ENCODE results near the gene NUP205.

The NUP205 gene

DNA sequence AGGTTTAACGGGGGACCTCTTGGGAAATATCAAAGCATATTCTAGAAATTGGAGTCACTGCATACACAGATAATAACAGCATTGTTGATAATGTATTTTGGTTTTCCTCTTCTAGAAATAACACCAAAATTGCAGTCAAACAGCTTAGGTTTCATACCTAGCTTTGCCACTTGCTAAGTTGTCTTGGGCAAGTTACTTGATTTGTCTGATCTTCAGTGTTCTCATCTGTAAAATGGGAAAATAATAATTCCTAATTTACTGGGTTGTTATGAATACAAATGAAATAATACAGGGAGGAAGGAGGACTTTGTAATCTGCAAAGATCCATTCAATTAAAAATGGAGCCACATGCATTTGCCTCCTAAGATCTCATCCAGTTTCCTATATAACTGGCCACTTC is 20.3 kb upstream of the NUP205 start (continued):
- TF ChIP-seq ZNF274 (IDR thresholded peaks at IDR 0.05; ENCODE audit: low read length), result no peak
- TF ChIP-seq ZNF274 (tag by site-specific recombination; IDR thresholded peaks at IDR 0.05; ENCODE audit: borderline replicate concordance), result no peak
- no peak for TF ChIP-seq ZSCAN30 (tag by site-specific recombination; IDR thresholded peaks at IDR 0.05)
- TF ChIP-seq ZBTB1 (tag by site-specific recombination; IDR thresholded peaks at IDR 0.05), result no peak

- CTCF ChIA-PET, result interaction anchor here (0.6 kb wide), 1 partner anchor 22 kb away, joined by 3 read pairs; no protein-coding TSS in a partner anchor
- Histone ChIP-seq H3K36me3 (ENCODE audit: control insufficient read depth in 2 of 2, insufficient read depth in 1 of 2, low read length in 2 of 2) (no peaks in the 10 kb centered on the region), H3K4me1 (ENCODE audit: control insufficient read depth, insufficient read depth, low read length) (no peaks in the 10 kb centered on the region), H3K4me3 (ENCODE audit: low read depth, low read length) (no peak overlapping the region), H3K27ac (ENCODE audit: extremely low read depth, low read depth, low read length) (no peak overlapping the region), H3K9me3 (ENCODE audit: control insufficient read depth, insufficient read depth, low read depth, low read length) (no peaks in the 10 kb centered on the region)
- POLR2A ChIA-PET, result no interaction called here
- TF ChIP-seq ZNF37A (tag by site-specific recombination; IDR thresholded peaks at IDR 0.05) (no peak), ZIC2 (tag by site-specific recombination; IDR thresholded peaks at IDR 0.05) (no peak), BCL11B (tag by site-specific recombination; IDR thresholded peaks at IDR 0.05; ENCODE audit: low read depth) (no peak), ZNF776 (tag by site-specific recombination; IDR thresholded peaks at IDR 0.05; ENCODE audit: borderline replicate concordance) (no peak)
Observed at GRCh38 chr7:135537905-135538304, 19.8 kb upstream of the NUP205 start.

- Histone ChIP-seq H3K27ac (ENCODE audit: extremely low read depth, low read depth, low read length) (no peak overlapping the region), H3K4me1 (ENCODE audit: control insufficient read depth, insufficient read depth, low read length) (no peaks in the 10 kb centered on the region), H3K9me3 (ENCODE audit: control insufficient read depth, insufficient read depth, low read depth, low read length) (no peaks in the 10 kb centered on the region), H3K4me3 (ENCODE audit: low read depth, low read length) (no peak overlapping the region), H3K36me3 (ENCODE audit: control insufficient read depth in 2 of 2, insufficient read depth in 1 of 2, low read length in 2 of 2) (no peaks in the 10 kb centered on the region)
- POLR2A ChIA-PET, result interaction anchor here (0.6 kb wide), 1 partner anchor 12 kb away, joined by 8 read pairs; no protein-coding TSS in a partner anchor
- TF ChIP-seq, protein P1, sequence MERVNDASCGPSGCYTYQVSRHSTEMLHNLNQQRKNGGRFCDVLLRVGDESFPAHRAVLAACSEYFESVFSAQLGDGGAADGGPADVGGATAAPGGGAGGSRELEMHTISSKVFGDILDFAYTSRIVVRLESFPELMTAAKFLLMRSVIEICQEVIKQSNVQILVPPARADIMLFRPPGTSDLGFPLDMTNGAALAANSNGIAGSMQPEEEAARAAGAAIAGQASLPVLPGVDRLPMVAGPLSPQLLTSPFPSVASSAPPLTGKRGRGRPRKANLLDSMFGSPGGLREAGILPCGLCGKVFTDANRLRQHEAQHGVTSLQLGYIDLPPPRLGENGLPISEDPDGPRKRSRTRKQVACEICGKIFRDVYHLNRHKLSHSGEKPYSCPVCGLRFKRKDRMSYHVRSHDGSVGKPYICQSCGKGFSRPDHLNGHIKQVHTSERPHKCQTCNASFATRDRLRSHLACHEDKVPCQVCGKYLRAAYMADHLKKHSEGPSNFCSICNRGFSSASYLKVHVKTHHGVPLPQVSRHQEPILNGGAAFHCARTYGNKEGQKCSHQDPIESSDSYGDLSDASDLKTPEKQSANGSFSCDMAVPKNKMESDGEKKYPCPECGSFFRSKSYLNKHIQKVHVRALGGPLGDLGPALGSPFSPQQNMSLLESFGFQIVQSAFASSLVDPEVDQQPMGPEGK (tag by site-specific recombination; IDR thresholded peaks at IDR 0.05), result no peak
- TF ChIP-seq ZNF629 (tag by site-specific recombination; IDR thresholded peaks at IDR 0.05), result no peak
- no peak for TF ChIP-seq ZNF146 (tag by site-specific recombination; IDR thresholded peaks at IDR 0.05)
- TF ChIP-seq, protein P2, sequence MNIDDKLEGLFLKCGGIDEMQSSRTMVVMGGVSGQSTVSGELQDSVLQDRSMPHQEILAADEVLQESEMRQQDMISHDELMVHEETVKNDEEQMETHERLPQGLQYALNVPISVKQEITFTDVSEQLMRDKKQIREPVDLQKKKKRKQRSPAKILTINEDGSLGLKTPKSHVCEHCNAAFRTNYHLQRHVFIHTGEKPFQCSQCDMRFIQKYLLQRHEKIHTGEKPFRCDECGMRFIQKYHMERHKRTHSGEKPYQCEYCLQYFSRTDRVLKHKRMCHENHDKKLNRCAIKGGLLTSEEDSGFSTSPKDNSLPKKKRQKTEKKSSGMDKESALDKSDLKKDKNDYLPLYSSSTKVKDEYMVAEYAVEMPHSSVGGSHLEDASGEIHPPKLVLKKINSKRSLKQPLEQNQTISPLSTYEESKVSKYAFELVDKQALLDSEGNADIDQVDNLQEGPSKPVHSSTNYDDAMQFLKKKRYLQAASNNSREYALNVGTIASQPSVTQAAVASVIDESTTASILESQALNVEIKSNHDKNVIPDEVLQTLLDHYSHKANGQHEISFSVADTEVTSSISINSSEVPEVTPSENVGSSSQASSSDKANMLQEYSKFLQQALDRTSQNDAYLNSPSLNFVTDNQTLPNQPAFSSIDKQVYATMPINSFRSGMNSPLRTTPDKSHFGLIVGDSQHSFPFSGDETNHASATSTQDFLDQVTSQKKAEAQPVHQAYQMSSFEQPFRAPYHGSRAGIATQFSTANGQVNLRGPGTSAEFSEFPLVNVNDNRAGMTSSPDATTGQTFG (tag by site-specific recombination; IDR thresholded peaks at IDR 0.05; ENCODE audit: borderline replicate concordance), result no peak
- TF ChIP-seq GLI4 (tag by site-specific recombination; IDR thresholded peaks at IDR 0.05), result no peak
- no peak for TF ChIP-seq ZNF843 (tag by site-specific recombination; IDR thresholded peaks at IDR 0.05)
- TF ChIP-seq, protein P3, sequence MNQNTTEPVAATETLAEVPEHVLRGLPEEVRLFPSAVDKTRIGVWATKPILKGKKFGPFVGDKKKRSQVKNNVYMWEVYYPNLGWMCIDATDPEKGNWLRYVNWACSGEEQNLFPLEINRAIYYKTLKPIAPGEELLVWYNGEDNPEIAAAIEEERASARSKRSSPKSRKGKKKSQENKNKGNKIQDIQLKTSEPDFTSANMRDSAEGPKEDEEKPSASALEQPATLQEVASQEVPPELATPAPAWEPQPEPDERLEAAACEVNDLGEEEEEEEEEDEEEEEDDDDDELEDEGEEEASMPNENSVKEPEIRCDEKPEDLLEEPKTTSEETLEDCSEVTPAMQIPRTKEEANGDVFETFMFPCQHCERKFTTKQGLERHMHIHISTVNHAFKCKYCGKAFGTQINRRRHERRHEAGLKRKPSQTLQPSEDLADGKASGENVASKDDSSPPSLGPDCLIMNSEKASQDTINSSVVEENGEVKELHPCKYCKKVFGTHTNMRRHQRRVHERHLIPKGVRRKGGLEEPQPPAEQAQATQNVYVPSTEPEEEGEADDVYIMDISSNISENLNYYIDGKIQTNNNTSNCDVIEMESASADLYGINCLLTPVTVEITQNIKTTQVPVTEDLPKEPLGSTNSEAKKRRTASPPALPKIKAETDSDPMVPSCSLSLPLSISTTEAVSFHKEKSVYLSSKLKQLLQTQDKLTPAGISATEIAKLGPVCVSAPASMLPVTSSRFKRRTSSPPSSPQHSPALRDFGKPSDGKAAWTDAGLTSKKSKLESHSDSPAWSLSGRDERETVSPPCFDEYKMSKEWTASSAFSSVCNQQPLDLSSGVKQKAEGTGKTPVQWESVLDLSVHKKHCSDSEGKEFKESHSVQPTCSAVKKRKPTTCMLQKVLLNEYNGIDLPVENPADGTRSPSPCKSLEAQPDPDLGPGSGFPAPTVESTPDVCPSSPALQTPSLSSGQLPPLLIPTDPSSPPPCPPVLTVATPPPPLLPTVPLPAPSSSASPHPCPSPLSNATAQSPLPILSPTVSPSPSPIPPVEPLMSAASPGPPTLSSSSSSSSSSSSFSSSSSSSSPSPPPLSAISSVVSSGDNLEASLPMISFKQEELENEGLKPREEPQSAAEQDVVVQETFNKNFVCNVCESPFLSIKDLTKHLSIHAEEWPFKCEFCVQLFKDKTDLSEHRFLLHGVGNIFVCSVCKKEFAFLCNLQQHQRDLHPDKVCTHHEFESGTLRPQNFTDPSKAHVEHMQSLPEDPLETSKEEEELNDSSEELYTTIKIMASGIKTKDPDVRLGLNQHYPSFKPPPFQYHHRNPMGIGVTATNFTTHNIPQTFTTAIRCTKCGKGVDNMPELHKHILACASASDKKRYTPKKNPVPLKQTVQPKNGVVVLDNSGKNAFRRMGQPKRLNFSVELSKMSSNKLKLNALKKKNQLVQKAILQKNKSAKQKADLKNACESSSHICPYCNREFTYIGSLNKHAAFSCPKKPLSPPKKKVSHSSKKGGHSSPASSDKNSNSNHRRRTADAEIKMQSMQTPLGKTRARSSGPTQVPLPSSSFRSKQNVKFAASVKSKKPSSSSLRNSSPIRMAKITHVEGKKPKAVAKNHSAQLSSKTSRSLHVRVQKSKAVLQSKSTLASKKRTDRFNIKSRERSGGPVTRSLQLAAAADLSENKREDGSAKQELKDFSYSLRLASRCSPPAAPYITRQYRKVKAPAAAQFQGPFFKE (tag by site-specific recombination; IDR thresholded peaks at IDR 0.05; ENCODE audit: borderline replicate concordance), result no peak
- TF ChIP-seq, protein P4, sequence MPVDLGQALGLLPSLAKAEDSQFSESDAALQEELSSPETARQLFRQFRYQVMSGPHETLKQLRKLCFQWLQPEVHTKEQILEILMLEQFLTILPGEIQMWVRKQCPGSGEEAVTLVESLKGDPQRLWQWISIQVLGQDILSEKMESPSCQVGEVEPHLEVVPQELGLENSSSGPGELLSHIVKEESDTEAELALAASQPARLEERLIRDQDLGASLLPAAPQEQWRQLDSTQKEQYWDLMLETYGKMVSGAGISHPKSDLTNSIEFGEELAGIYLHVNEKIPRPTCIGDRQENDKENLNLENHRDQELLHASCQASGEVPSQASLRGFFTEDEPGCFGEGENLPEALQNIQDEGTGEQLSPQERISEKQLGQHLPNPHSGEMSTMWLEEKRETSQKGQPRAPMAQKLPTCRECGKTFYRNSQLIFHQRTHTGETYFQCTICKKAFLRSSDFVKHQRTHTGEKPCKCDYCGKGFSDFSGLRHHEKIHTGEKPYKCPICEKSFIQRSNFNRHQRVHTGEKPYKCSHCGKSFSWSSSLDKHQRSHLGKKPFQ (tag by site-specific recombination; IDR thresholded peaks at IDR 0.05), result no peak
- no peak for TF ChIP-seq ZNF433 (tag by site-specific recombination; IDR thresholded peaks at IDR 0.05; ENCODE audit: low read depth)
- TF ChIP-seq SP7 (tag by site-specific recombination; IDR thresholded peaks at IDR 0.05), result no peak
- no peak for TF ChIP-seq ZNF24 (tag by site-specific recombination; IDR thresholded peaks at IDR 0.05)
- TF ChIP-seq ZNF404 (tag by site-specific recombination; IDR thresholded peaks at IDR 0.05), result no peak
- TF ChIP-seq ZSCAN16 (tag by site-specific recombination; IDR thresholded peaks at IDR 0.05), result no peak
- TF ChIP-seq KLF7 (tag by site-specific recombination; IDR thresholded peaks at IDR 0.05; ENCODE audit: borderline replicate concordance), result no peak
- no peak for TF ChIP-seq ZNF514 (tag by site-specific recombination; IDR thresholded peaks at IDR 0.05)
- CTCF ChIA-PET, result interaction anchor here (0.6 kb wide), 1 partner anchor 22 kb away, joined by 3 read pairs; no protein-coding TSS in a partner anchor
Observed at GRCh38 chr7:135538376-135538775, 19.3 kb upstream of the NUP205 start.

Data from HEK293 (cell line).